Fibroblast of the aortic adventitia (primary cell): Measurements from ENCODE around the gene JAZF1. TPM values are rescaled to one million over a fixed set of nuclear protein-coding genes. Genes with fewer than 3 reads are reported as not detected.
A peak's percentile ranks its signal among the peaks of the same experiment; 100 is the strongest.

Experiments used
- DNase-seq: peaks from one replicate; pipeline ENCODE4 v3.0.0-alpha.2; 2010; ENCODE audit warnings: low read depth
- H3K4me3 ChIP-seq: 2 replicates; pipeline ENCODE4 v1.5.1; 2011; ENCODE audit warnings: low read depth, mild to moderate bottlenecking, control low read depth, low read length, moderate library complexity
- total RNA-seq: library from RNA; depleted of rRNA; stranded (reverse); fragments of >200 nt; gene quantifications from 2 replicates; pipeline ENCODE4 v1.2.3, GENCODE V29; 2012; ENCODE audit warnings: low replicate concordance
- TF ChIP-seq, protein P1 (sequence below): IDR thresholded peaks from 2 replicates; pipeline ENCODE4 v1.5.1; 2011; ENCODE audit warnings: mild to moderate bottlenecking, low read length, control low read depth, inconsistent platforms; ENCODE audit not compliant: insufficient read depth

The JAZF1 gene
- total RNA-seq, 1 donor = 8.3 TPM

DNA sequence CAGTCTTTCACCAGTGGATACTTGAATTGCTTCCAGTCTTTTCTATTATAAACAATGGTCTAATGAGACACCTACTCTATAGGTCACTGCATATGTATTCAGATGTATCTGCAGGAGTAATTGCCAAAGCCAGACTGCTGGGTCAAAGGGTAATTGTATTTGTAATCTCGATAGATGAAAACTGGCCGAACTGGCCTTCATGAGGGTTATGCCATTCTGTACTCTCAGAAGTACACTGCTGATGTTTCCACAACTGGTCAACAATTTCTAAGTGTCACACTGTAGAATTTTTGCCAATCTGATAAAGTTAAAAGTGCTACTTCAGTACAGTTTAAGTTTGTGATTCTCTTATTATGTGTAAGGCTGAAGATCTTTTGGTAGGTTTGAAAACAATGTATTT lies 64.6 kb downstream of the JAZF1 start:
- DNase-seq = no peak
- TF ChIP-seq, protein P1, sequence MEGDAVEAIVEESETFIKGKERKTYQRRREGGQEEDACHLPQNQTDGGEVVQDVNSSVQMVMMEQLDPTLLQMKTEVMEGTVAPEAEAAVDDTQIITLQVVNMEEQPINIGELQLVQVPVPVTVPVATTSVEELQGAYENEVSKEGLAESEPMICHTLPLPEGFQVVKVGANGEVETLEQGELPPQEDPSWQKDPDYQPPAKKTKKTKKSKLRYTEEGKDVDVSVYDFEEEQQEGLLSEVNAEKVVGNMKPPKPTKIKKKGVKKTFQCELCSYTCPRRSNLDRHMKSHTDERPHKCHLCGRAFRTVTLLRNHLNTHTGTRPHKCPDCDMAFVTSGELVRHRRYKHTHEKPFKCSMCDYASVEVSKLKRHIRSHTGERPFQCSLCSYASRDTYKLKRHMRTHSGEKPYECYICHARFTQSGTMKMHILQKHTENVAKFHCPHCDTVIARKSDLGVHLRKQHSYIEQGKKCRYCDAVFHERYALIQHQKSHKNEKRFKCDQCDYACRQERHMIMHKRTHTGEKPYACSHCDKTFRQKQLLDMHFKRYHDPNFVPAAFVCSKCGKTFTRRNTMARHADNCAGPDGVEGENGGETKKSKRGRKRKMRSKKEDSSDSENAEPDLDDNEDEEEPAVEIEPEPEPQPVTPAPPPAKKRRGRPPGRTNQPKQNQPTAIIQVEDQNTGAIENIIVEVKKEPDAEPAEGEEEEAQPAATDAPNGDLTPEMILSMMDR = no peak

DNA sequence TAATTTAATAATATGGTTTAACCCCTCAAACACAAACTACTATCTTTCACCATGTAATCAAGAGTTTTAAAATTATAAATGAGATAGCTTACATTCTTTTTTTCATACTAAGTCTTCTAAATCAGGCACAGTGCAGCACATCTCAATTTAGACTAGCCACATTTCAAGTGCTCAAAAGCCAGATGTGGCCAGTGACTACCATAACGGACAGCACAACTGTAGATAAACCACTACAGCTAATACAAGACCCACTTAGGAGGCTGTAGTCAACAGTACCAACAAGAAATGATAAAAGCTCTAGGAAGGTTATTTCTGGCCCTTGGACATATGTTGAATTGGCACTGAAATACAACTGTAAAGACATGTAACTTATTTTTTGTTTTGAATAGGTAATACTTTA lies 65.3 kb downstream of the JAZF1 start:
- no peak for DNase-seq
- TF ChIP-seq, protein P1 = no peak
- H3K4me3 ChIP-seq = no peak overlapping the region

More for the DNA sequence above, 64.6 kb downstream of the JAZF1 start:
- no peak overlapping the region for H3K4me3 ChIP-seq

DNA sequence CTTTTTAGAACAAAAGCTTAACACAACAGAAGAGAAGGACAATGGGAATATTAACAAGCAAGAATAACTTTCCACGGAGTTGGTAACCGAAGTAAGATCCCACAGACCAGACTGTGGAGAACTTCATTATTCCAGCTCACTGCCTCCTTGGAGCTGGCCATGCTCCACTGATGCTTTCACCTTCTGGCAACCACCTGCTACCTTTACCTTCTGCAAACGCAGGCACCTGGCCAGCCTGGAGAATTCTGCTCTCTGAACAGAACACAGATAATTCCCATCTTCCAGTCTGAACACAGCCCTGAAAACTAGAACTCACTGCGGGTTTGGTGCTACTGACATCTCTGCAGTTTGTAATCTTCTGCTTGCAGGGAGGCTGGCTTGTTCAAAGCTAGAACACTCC lies 66.5 kb downstream of the JAZF1 start:
- no peak overlapping the region for H3K4me3 ChIP-seq
- no peak for DNase-seq
- TF ChIP-seq, protein P1 = no peak

DNA sequence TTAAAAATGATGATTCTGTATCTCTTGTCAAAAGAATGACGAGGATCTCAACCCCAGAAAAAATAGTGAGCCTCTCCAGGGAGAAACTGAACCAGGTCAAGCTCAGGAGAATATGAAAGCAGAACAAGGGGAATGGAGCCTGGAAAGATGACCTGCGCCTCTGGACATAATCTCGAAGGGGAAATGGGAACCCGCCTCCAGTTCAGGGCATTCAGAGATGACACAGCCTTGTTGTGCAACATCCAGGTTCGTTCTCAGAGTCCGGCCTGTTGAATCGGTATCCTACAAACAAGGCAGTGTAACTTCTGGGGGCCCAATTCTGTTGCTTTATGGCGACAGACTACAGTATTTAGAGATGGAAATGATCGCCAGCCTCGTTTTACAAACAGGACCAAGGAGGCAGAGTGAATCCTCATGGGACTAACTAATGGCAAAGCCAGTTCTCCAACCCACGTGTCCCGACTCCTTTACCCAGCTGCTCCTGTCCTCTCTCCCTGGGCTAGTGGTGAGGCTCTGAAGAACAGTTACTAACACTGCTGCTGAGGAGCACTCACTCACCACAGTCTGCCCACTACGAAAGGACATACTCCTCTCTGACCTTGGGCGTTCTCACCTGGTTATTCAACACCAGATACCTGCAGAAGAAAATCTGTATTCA lies 67.6 kb downstream of the JAZF1 start:
- no peak overlapping the region for H3K4me3 ChIP-seq
- TF ChIP-seq, protein P1 = no peak
- DNase-seq = peak; percentile 47

DNA sequence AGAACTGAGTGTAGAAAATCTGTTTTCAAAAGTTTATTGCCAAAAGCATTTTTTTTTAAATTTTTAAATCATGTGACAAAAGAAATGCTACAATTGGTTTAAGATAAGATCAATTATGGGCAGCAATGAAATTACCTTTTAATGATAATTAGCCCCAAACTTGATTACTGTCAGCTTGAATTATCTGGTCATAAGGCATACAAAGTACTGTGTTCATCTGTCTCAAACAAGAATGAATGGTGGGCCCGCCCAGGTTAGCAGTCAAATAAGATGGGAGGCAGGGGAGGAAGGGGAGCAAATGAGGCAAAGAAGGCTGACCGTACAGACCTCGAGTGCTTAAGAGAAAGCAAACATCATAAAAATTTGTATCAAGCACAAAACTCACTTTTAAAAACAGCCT lies 68.1 kb downstream of the JAZF1 start:
- TF ChIP-seq, protein P1 = no peak
- H3K4me3 ChIP-seq = no peak overlapping the region
- DNase-seq = no peak

DNA sequence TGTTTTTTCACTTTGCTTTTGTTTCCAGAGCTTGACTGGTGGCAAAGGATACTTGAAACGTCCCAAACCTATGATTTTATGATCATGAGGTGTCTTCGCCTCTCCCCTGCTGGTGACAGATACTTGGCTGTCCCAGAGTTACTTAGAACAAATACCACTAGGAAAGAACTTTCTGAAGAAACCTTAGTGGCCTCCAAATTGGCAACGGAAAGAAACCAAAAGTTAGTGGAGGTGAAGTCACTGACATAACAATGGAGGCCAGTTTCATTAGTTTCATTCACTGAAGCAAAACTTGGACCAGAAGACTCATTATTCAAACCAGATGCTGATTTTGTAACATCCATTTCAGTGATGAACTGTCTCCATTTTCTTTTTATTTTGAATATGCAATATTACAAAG lies 68.6 kb downstream of the JAZF1 start:
- DNase-seq = peak; percentile 83
- TF ChIP-seq, protein P1 = no peak
- H3K4me3 ChIP-seq = no peak overlapping the region
